ENCODE data around the gene DPP4. TPM values are rescaled to one million over a fixed set of nuclear protein-coding genes. Genes with fewer than 3 reads are reported as not detected.

DPP4 gene
- total RNA-seq, 8 experiments from 2014 or later, result 0.24 to 83.7 (median 1.1) TPM

GRCh38 chr2:161946489-161947107 is 127.4 kb downstream of the DPP4 start:
- Histone ChIP-seq H3K4me1 (replicated peaks in 1 of 2) (peaks cover 0 to 27% of the 10 kb centered on the region in 2 donors), H3K27ac (no peak overlapping the region), H3K4me3 (no peak overlapping the region)
- peak in 3 of 8 experiments; percentile 17 to 44 (median 38) for ATAC-seq (replicated peaks in 6 of 8)
- WGBS, 10 experiments, result 0 to 30% (median 17%) methylated on average over 2 to 3 of the region's 3 CpGs
- in situ Hi-C loops (cut with MboI; ENCODE audit: low pct_unique_long_range_greater_than_20kb in 2 of 9, low sequenced_read_pairs in 9 of 9, unreplicated experiment in 9 of 9), result loop anchor here in 5 of 9 experiments (5.0 to 25.0 kb wide), 2 partner anchors 359 kb away; no protein-coding TSS in a partner anchor

GRCh38 chr2:161943011-161943410 is 131.0 kb downstream of the DPP4 start:
- in situ Hi-C loops (cut with MboI; ENCODE audit: low pct_unique_long_range_greater_than_20kb in 2 of 9, low sequenced_read_pairs in 9 of 9, unreplicated experiment in 9 of 9), result loop anchor here in 4 of 9 experiments (25.0 kb wide), 1 partner anchor 356 kb away; no protein-coding TSS in a partner anchor
- WGBS, 10 experiments, result 0 to 100% (median 77%) methylated on average over 1 to 2 of the region's 2 CpGs
- peaks cover 0 to 12% of the 10 kb centered on the region in 2 donors for H3K4me1 ChIP-seq (replicated peaks in 1 of 2)
- ATAC-seq (replicated peaks in 6 of 8), result no peak
- H3K4me3 ChIP-seq, result no peak overlapping the region
- H3K27ac ChIP-seq, result no peak overlapping the region

Other genes starting within 250 kb of the DPP4 start
- under 1 TPM in 2 of 8 experiments, not detected in 6; 0.54 to 0.56 TPM for gene GCG, start 78.0 kb upstream of the DPP4 start, total RNA-seq
- gene FAP, start 169.2 kb upstream of the DPP4 start, total RNA-seq, result 100 to 1,000 TPM in 1 of 8 experiments, 10 to 100 TPM in 3, under 1 TPM in 3, not detected in 1; 0.11 to 274 (median 12.7) TPM
- gene IFIH1, start 244.5 kb upstream of the DPP4 start, total RNA-seq, result 10 to 100 TPM in 4 of 8 experiments, under 1 TPM in 4; 0.18 to 35.4 (median 5.5) TPM

Measured in motor neuron (in vitro differentiated cells).